ENCODE data around the gene ACD.

Gene ACD

GRCh38 chr16:67704110-67704509 is 44.0 kb upstream of the ACD start:
- no peak overlapping the region for H3K4me3 ChIP-seq (ENCODE audit: low read depth, low read length)
- TF ChIP-seq, protein P1, sequence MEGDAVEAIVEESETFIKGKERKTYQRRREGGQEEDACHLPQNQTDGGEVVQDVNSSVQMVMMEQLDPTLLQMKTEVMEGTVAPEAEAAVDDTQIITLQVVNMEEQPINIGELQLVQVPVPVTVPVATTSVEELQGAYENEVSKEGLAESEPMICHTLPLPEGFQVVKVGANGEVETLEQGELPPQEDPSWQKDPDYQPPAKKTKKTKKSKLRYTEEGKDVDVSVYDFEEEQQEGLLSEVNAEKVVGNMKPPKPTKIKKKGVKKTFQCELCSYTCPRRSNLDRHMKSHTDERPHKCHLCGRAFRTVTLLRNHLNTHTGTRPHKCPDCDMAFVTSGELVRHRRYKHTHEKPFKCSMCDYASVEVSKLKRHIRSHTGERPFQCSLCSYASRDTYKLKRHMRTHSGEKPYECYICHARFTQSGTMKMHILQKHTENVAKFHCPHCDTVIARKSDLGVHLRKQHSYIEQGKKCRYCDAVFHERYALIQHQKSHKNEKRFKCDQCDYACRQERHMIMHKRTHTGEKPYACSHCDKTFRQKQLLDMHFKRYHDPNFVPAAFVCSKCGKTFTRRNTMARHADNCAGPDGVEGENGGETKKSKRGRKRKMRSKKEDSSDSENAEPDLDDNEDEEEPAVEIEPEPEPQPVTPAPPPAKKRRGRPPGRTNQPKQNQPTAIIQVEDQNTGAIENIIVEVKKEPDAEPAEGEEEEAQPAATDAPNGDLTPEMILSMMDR (IDR thresholded peaks at IDR 0.05; ENCODE audit: low read depth, low read length): no peak
- H3K27me3 ChIP-seq (ENCODE audit: insufficient read depth, low read depth, severe bottlenecking): no peaks in the 10 kb centered on the region
- H3K27ac ChIP-seq: no peak overlapping the region
- H3K9me3 ChIP-seq (ENCODE audit: severe bottlenecking): peaks cover 4% of the 10 kb centered on the region
- H3K36me3 ChIP-seq: peaks cover 4% of the 10 kb centered on the region
- no peak for DNase-seq

DNA sequence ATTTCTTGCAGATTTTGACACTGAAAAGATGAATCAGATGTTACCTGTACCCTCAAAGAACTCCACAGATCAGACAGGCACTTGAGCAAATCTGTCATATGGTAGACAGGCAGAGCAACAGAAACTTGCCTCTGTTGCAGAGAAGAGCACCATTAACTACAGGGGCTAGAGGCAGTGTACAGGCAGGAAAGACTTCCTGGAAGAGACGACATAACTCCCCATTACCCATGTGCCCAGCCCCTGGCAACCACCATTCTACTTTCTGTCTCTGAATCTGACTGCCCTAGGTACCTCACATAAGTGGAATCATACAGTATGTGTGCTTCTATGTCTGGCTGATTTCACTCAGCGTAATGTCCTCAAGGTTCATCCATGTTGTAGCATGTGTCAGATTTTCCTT is 43.6 kb upstream of the ACD start:
- Histone ChIP-seq H3K27me3 (ENCODE audit: insufficient read depth, low read depth, severe bottlenecking) (no peaks in the 10 kb centered on the region), H3K27ac (no peak overlapping the region), H3K9me3 (ENCODE audit: severe bottlenecking) (peaks cover 7% of the 10 kb centered on the region), H3K36me3 (peaks cover 7% of the 10 kb centered on the region), H3K4me3 (ENCODE audit: low read depth, low read length) (no peak overlapping the region)
- TF ChIP-seq, protein P1 (IDR thresholded peaks at IDR 0.05; ENCODE audit: low read depth, low read length): no peak
- no peak for DNase-seq

DNA sequence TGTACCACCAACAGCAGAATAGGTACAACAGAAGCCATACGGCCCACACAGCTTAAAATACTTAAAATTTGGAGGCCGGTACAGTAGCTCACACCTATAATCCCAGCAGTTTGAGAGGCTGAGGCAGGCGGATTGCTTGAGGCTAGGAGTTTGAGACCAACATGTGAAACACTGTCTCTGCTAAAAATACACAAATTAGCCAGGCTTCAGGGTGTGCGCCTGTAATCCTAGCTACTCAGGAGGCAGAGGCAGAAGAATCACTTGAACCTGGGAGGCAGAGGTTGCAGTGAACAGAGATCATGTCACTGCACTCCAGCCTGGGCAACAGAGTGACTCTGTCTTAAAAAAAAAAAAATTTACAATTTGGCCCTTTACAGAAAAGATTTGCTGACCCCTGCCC is 42.1 kb upstream of the ACD start:
- peaks cover 7% of the 10 kb centered on the region for H3K9me3 ChIP-seq (ENCODE audit: severe bottlenecking)
- H3K27me3 ChIP-seq (ENCODE audit: insufficient read depth, low read depth, severe bottlenecking): no peaks in the 10 kb centered on the region
- H3K36me3 ChIP-seq: peaks cover 12% of the 10 kb centered on the region
- H3K27ac ChIP-seq: no peak overlapping the region
- TF ChIP-seq, protein P1 (IDR thresholded peaks at IDR 0.05; ENCODE audit: low read depth, low read length): no peak
- DNase-seq: no peak
- no peak overlapping the region for H3K4me3 ChIP-seq (ENCODE audit: low read depth, low read length)

GRCh38 chr16:67701420-67701819 is 41.4 kb upstream of the ACD start:
- H3K9me3 ChIP-seq (ENCODE audit: severe bottlenecking): peaks cover 7% of the 10 kb centered on the region
- no peak for DNase-seq
- no peak overlapping the region for H3K4me3 ChIP-seq (ENCODE audit: low read depth, low read length)
- TF ChIP-seq, protein P1 (IDR thresholded peaks at IDR 0.05; ENCODE audit: low read depth, low read length): no peak
- peaks cover 12% of the 10 kb centered on the region for H3K36me3 ChIP-seq
- no peak overlapping the region for H3K27ac ChIP-seq
- no peaks in the 10 kb centered on the region for H3K27me3 ChIP-seq (ENCODE audit: insufficient read depth, low read depth, severe bottlenecking)

DNA sequence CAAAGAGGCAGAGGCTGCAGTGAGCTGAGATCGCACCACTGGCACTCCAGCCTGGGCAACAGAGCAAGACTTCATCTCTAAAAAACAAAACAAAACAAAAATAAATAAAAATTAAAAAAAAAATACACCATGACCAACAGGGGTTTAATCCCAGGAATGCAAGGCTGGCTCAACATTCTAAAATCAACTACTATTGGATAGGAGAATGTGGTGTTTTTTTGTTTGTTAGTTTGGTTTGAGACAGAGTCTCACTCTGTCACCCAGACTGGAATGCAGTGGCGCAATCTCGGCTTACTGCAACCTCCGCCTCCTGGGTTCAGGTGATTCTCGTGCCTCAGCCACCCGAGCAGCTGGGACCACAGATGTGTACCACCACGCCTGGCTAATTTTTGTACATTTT is 39.2 kb upstream of the ACD start:
- TF ChIP-seq, protein P1 (IDR thresholded peaks at IDR 0.05; ENCODE audit: low read depth, low read length): no peak
- DNase-seq: no peak
- H3K36me3 ChIP-seq: peaks cover 12% of the 10 kb centered on the region
- peaks cover 7% of the 10 kb centered on the region for H3K9me3 ChIP-seq (ENCODE audit: severe bottlenecking)
- no peak overlapping the region for H3K27ac ChIP-seq
- no peaks in the 10 kb centered on the region for H3K27me3 ChIP-seq (ENCODE audit: insufficient read depth, low read depth, severe bottlenecking)
- H3K4me3 ChIP-seq (ENCODE audit: low read depth, low read length): no peak overlapping the region

- no peak overlapping the region for H3K4me3 ChIP-seq (ENCODE audit: low read depth, low read length)
- TF ChIP-seq, protein P1 (IDR thresholded peaks at IDR 0.05; ENCODE audit: low read depth, low read length): no peak
- H3K27me3 ChIP-seq (ENCODE audit: insufficient read depth, low read depth, severe bottlenecking): no peaks in the 10 kb centered on the region
- no peak overlapping the region for H3K27ac ChIP-seq
- H3K9me3 ChIP-seq (ENCODE audit: severe bottlenecking): peaks cover 7% of the 10 kb centered on the region
- no peak for DNase-seq
- peaks cover 12% of the 10 kb centered on the region for H3K36me3 ChIP-seq
These were observed 37.5 kb upstream of the ACD start for GRCh38 chr16:67697422-67698185.
